Gastrocnemius medialis (tissue), 4 donors: ENCODE data around the gene FNDC8.

Source experiments
- POLR2A ChIP-seq, 2 donors: fragments of 450-650 bp; IDR thresholded peaks; one replicate each; pipeline ENCODE4 v1.6.1; 2017; ENCODE audit warnings: antibody characterized with exemption in 2 of 2, mild to moderate bottlenecking in 2 of 2, moderate library complexity in 2 of 2
- TF ChIP-seq, protein P1 (sequence below), 5 experiments: fragments of 450-650 bp in 3 of 5; fragments of 200-600 bp in 2 of 5; sonication (generic) in 2 of 5; IDR thresholded peaks in 4 of 5; conservative IDR thresholded peaks in 1 of 5; 1 replicate in 4 of 5; 2 replicates in 1 of 5; pipeline ENCODE4 v1.5.1; 2016 to 2019; ENCODE audit warnings: antibody characterized with exemption in 5 of 5, mild to moderate bottlenecking in 3 of 5, moderate library complexity in 3 of 5

DNA sequence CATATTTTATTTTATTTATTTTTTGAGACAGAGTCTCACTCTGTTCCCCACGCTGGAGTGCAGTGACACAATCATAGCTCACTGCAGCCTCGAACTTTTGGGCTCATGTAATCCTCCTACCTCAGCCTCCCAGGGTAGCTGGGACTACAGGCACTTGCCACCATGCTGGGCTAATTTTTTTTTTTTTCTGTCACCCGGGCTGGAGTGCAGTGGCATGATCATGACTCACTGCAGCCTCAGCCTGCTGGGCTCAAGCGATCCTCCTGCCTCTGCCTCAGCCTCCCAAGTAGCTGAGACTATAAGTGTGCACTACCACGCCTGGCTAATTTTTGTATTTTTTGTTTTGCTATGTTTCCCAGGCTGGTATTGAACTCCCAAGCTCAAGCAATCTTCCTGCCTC is 43.3 kb downstream of the FNDC8 start:
- TF ChIP-seq, protein P1, sequence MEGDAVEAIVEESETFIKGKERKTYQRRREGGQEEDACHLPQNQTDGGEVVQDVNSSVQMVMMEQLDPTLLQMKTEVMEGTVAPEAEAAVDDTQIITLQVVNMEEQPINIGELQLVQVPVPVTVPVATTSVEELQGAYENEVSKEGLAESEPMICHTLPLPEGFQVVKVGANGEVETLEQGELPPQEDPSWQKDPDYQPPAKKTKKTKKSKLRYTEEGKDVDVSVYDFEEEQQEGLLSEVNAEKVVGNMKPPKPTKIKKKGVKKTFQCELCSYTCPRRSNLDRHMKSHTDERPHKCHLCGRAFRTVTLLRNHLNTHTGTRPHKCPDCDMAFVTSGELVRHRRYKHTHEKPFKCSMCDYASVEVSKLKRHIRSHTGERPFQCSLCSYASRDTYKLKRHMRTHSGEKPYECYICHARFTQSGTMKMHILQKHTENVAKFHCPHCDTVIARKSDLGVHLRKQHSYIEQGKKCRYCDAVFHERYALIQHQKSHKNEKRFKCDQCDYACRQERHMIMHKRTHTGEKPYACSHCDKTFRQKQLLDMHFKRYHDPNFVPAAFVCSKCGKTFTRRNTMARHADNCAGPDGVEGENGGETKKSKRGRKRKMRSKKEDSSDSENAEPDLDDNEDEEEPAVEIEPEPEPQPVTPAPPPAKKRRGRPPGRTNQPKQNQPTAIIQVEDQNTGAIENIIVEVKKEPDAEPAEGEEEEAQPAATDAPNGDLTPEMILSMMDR (IDR thresholded peaks at IDR 0.05 in 4 of 5, conservative IDR thresholded peaks at IDR 0.05 in 1 of 5): no peak
- TF ChIP-seq POLR2A (IDR thresholded peaks at IDR 0.05): no peak
